Caco-2 (cell line): ENCODE measurements around the gene CACNA1B. TPM values are rescaled to one million over a fixed set of nuclear protein-coding genes. Genes with fewer than 3 reads are reported as not detected.

ENCODE experiments used
- BruUV-seq: library from RNA; stranded (reverse); fragments of 400-500 nt; replicated peaks from 2 replicates; lab custom pipeline; 2021; lab: Mats Ljungman, UMichigan
- CTCF ChIA-PET: fragments of 300-600 bp; sonication (Branson Sonifier 250); formaldehyde crosslinking; loops from one replicate; lab custom pipeline; 2022; ENCODE audit warnings: antibody characterized with exemption; lab: Charles Lee
- POLR2A ChIA-PET: fragments of 300-600 bp; sonication (Branson Sonifier 250); formaldehyde crosslinking; loops from one replicate; lab custom pipeline; 2022; ENCODE audit warnings: antibody characterized with exemption; lab: Charles Lee
- DNase-seq, 2 experiments: peaks; one replicate each; pipeline versions ENCODE4 v3.0.0 to v3.0.0-alpha.2; 2020 to 2022
- H3K27me3 ChIP-seq: replicated peaks from 2 replicates; pipeline ENCODE4 v1.6.0; 2011; ENCODE audit warnings: low read length; ENCODE audit not compliant: control insufficient read depth, insufficient read depth
- H3K36me3 ChIP-seq: 2 replicates; pipeline ENCODE4 v1.5.1; 2011; ENCODE audit warnings: low read length; ENCODE audit not compliant: control insufficient read depth, insufficient read depth
- H3K4me1 ChIP-seq: fragments of 250-450 bp; sonication (Bioruptor Pico); 2 replicates; pipeline ENCODE4 v1.5.1; 2020; ENCODE audit warnings: mild to moderate bottlenecking
- H3K4me3 ChIP-seq: 2 replicates; pipeline ENCODE4 v1.5.1; 2011; ENCODE audit warnings: low read depth, mild to moderate bottlenecking, control low read depth, low read length
- H3K9me3 ChIP-seq: fragments of 250-450 bp; sonication (Bioruptor Pico); 2 replicates; pipeline ENCODE4 v1.5.1; 2020; ENCODE audit warnings: mild to moderate bottlenecking, moderate library complexity
- H3K27ac Mint-ChIP-seq: one replicate; pipeline ENCODE4 v1.8.0; 2022; ENCODE audit warnings: mixed read lengths; ENCODE audit not compliant: unreplicated experiment
- H3K27me3 Mint-ChIP-seq: one replicate; pipeline ENCODE4 v1.8.0; 2022; ENCODE audit warnings: mixed read lengths; ENCODE audit not compliant: insufficient read depth, unreplicated experiment
- H3K36me3 Mint-ChIP-seq: one replicate; pipeline ENCODE4 v1.8.0; 2022; ENCODE audit warnings: mild to moderate bottlenecking, mixed read lengths; ENCODE audit not compliant: insufficient read depth, unreplicated experiment
- H3K4me1 Mint-ChIP-seq: one replicate; pipeline ENCODE4 v1.8.0; 2022; ENCODE audit warnings: low read depth, mixed read lengths; ENCODE audit not compliant: unreplicated experiment
- H3K4me3 Mint-ChIP-seq: one replicate; pipeline ENCODE4 v1.8.0; 2022; ENCODE audit warnings: mild to moderate bottlenecking, moderate library complexity, mixed read lengths; ENCODE audit not compliant: unreplicated experiment
- H3K9me3 Mint-ChIP-seq: one replicate; pipeline ENCODE4 v1.8.0; 2022; ENCODE audit warnings: mixed read lengths; ENCODE audit not compliant: unreplicated experiment
- CTCF ChIP-seq, 2 experiments: fragments of 200-600 bp in 1 of 2; IDR thresholded peaks; 1 replicate in 1 of 2; 2 replicates in 1 of 2; pipeline versions ENCODE4 v1.5.1 to v1.8.0; 2011 to 2022; ENCODE audit warnings: antibody characterized with exemption in 1 of 2, control low read depth in 1 of 2, inconsistent platforms in 1 of 2, low read depth in 1 of 2, low read length in 1 of 2, mild to moderate bottlenecking in 1 of 2, moderate library complexity in 1 of 2; ENCODE audit not compliant: insufficient read depth in 1 of 2, severe bottlenecking in 1 of 2, unreplicated experiment in 1 of 2
- intact Hi-C: fragments of 100-400 bp; cut with micrococcal nuclease; formaldehyde crosslinking; loops from one replicate; pipeline ENCODE4 v1.10.0; 2022; ENCODE audit not compliant: unreplicated experiment
- total RNA-seq: library from RNA; stranded (reverse); gene quantifications from 2 replicates; pipeline ENCODE4 v1.2.3, GENCODE V29; 2022

CACNA1B gene
- total RNA-seq, 1 experiment from 2014 or later: 0.11 TPM

GRCh38 chr9:138042146-138042545 lies 164.6 kb downstream of the CACNA1B start:
- H3K27me3 ChIP-seq: no peaks in the 10 kb centered on the region; the same call in 1 of the 2 replicates
- H3K27ac Mint-ChIP-seq: no peak overlapping the region
- no peak for DNase-seq
- H3K4me3 Mint-ChIP-seq: no peak overlapping the region
- H3K27me3 Mint-ChIP-seq: peaks cover 18% of the 10 kb centered on the region
- H3K4me3 ChIP-seq: no peak overlapping the region
- intact Hi-C loops: no loop called here
- BruUV-seq: no TSS peak
- no peaks in the 10 kb centered on the region for H3K36me3 ChIP-seq
- POLR2A ChIA-PET: no interaction called here
- no peaks in the 10 kb centered on the region for H3K9me3 Mint-ChIP-seq
- H3K4me1 Mint-ChIP-seq: no peaks in the 10 kb centered on the region
- CTCF ChIA-PET: no interaction called here
- TF ChIP-seq CTCF (IDR thresholded peaks at IDR 0.05; ENCODE audit: insufficient read depth in 1 of 2, low read depth in 1 of 2, low read length in 1 of 2, severe bottlenecking in 1 of 2, unreplicated experiment in 1 of 2): no peak
- H3K9me3 ChIP-seq: no peaks in the 10 kb centered on the region
- H3K36me3 Mint-ChIP-seq: no peaks in the 10 kb centered on the region
- H3K4me1 ChIP-seq: no peaks in the 10 kb centered on the region

GRCh38 chr9:138042640-138043039 lies 165.1 kb downstream of the CACNA1B start:
- no TSS peak for BruUV-seq
- no peaks in the 10 kb centered on the region; the same call in 1 of the 2 replicates for H3K27me3 ChIP-seq
- H3K27me3 Mint-ChIP-seq: peaks cover 18% of the 10 kb centered on the region

GRCh38 chr9:138043061-138043410 lies 165.5 kb downstream of the CACNA1B start:
- no peak overlapping the region for H3K4me3 ChIP-seq
- no peaks in the 10 kb centered on the region for H3K4me1 ChIP-seq
- Mint-ChIP-seq H3K4me3 (no peak overlapping the region), H3K27ac (no peak overlapping the region), H3K4me1 (no peaks in the 10 kb centered on the region), H3K27me3 (peaks cover 18% of the 10 kb centered on the region), H3K36me3 (no peaks in the 10 kb centered on the region), H3K9me3 (no peaks in the 10 kb centered on the region)
- intact Hi-C loops: no loop called here
- H3K9me3 ChIP-seq: no peaks in the 10 kb centered on the region
- ChIA-PET POLR2A (no interaction called here), CTCF (no interaction called here)
- no peaks in the 10 kb centered on the region for H3K36me3 ChIP-seq
- BruUV-seq: no TSS peak
- TF ChIP-seq CTCF (IDR thresholded peaks at IDR 0.05; ENCODE audit: insufficient read depth in 1 of 2, low read depth in 1 of 2, low read length in 1 of 2, severe bottlenecking in 1 of 2, unreplicated experiment in 1 of 2): no peak
- DNase-seq: no peak
- H3K27me3 ChIP-seq: no peaks in the 10 kb centered on the region; the same call in 1 of the 2 replicates

More at GRCh38 chr9:138042640-138043039, 165.1 kb downstream of the CACNA1B start:
- CTCF ChIA-PET: no interaction called here
- Mint-ChIP-seq H3K4me1 (no peaks in the 10 kb centered on the region), H3K4me3 (no peak overlapping the region), H3K36me3 (no peaks in the 10 kb centered on the region), H3K9me3 (no peaks in the 10 kb centered on the region), H3K27ac (no peak overlapping the region)
- POLR2A ChIA-PET: no interaction called here
- H3K4me1 ChIP-seq: no peaks in the 10 kb centered on the region
- no peaks in the 10 kb centered on the region for H3K36me3 ChIP-seq
- no peak for DNase-seq
- intact Hi-C loops: no loop called here
- no peak overlapping the region for H3K4me3 ChIP-seq
- H3K9me3 ChIP-seq: no peaks in the 10 kb centered on the region
- no peak for TF ChIP-seq CTCF (IDR thresholded peaks at IDR 0.05; ENCODE audit: insufficient read depth in 1 of 2, low read depth in 1 of 2, low read length in 1 of 2, severe bottlenecking in 1 of 2, unreplicated experiment in 1 of 2)
